A549 (cell line): ENCODE results near the gene PDLIM1. TPM values are rescaled to one million over a fixed set of nuclear protein-coding genes. Genes with fewer than 3 reads are reported as not detected.
A peak's percentile ranks its signal among the peaks of the same experiment; 100 is the strongest.

ENCODE experiments used
- ATAC-seq, 2 experiments: fragments of 200-7000 bp in 1 of 2; fragments of >200 bp in 1 of 2; cut with Nextera tagmentation in 1 of 2; cut with Tn5 transposase in 1 of 2; 3 replicates each; pipeline versions ENCODE4 v1.8.0 to v1.9.1; 2018 to 2020; ENCODE audit warnings: mild to moderate bottlenecking in 1 of 2, moderate library complexity in 1 of 2
- CTCF ChIA-PET: fragments of 300-600 bp; sonication (Branson Sonifier 250); formaldehyde crosslinking; extraction: SDS; loops from one replicate; lab custom pipeline; 2021; ENCODE audit warnings: antibody characterized with exemption, inconsistent platforms; lab: Yijun Ruan, JAX
- POLR2A ChIA-PET: fragments of 350-600 bp; formaldehyde crosslinking; extraction: SDS; loops from one replicate; lab custom pipeline; 2021; ENCODE audit warnings: antibody characterized with exemption, inconsistent platforms; lab: Yijun Ruan, JAX
- DNase-seq, 2 experiments: peaks; one replicate each; pipeline versions ENCODE4 v3.0.0 to v3.0.0-alpha.2; 2011 to 2016; ENCODE audit warnings: low read depth in 1 of 2, low spot score in 1 of 2
- FAIRE-seq: peaks from 2 replicates; lab custom pipeline; 2011; peaks lifted over from hg19 to GRCh38; lab: Jason Lieb, UNC
- H3K27ac ChIP-seq, 2 experiments: fragments of >200 bp; sonication (Bioruptor Twin); formaldehyde crosslinking; 3 replicates each; pipeline ENCODE4 v1.5.1; 2016 to 2017
- H3K4me1 ChIP-seq: fragments of >200 bp; sonication (Bioruptor Twin); formaldehyde crosslinking; 3 replicates; pipeline ENCODE4 v1.6.1; 2016
- H3K4me2 ChIP-seq: fragments of >200 bp; sonication (Bioruptor Twin); formaldehyde crosslinking; 3 replicates; pipeline ENCODE4 v1.6.1; 2016
- H3K4me3 ChIP-seq: fragments of >200 bp; sonication (Bioruptor Twin); formaldehyde crosslinking; 3 replicates; pipeline ENCODE4 v1.5.1; 2016
- H3K9me3 ChIP-seq: fragments of >200 bp; sonication (Bioruptor Twin); formaldehyde crosslinking; 3 replicates; pipeline ENCODE4 v1.6.1; 2016
- CEBPB ChIP-seq, 2 experiments: fragments of >200 bp in 1 of 2; sonication (Bioruptor Twin) in 1 of 2; formaldehyde crosslinking in 1 of 2; IDR thresholded peaks; 2 replicates each; pipeline ENCODE4 v1.6.1; 2012 to 2016
- EP300 ChIP-seq, 2 experiments: fragments of >200 bp; sonication (Bioruptor Twin); formaldehyde crosslinking; IDR thresholded peaks; 2 replicates in 1 of 2; 3 replicates in 1 of 2; pipeline ENCODE4 v1.6.1; 2016 to 2017
- FOSB ChIP-seq: fragments of 250-450 bp; sonication (Bioruptor Pico); IDR thresholded peaks from 2 replicates; pipeline ENCODE4 v1.5.0; 2020; ENCODE audit warnings: mild to moderate bottlenecking, moderate library complexity
- FOSL2 ChIP-seq, 2 experiments: fragments of 450-650 bp in 1 of 2; fragments of >200 bp in 1 of 2; sonication (Bioruptor Twin) in 1 of 2; formaldehyde crosslinking; IDR thresholded peaks; 2 replicates each; pipeline versions ENCODE4 v1.5.0 to v1.6.1; 2016 to 2020; ENCODE audit warnings: mild to moderate bottlenecking in 1 of 2, moderate library complexity in 1 of 2
- GATA3 ChIP-seq: IDR thresholded peaks from 2 replicates; pipeline ENCODE4 v1.6.1; 2012; ENCODE audit warnings: borderline replicate concordance
- HES2 ChIP-seq: fragments of >200 bp; sonication (Bioruptor Twin); formaldehyde crosslinking; IDR thresholded peaks from 2 replicates; pipeline ENCODE4 v1.6.1; 2016
- HEYL ChIP-seq: fragments of 250-450 bp; sonication (Bioruptor Pico); IDR thresholded peaks from 2 replicates; pipeline ENCODE4 v1.8.0; 2021; ENCODE audit warnings: mild to moderate bottlenecking, moderate library complexity
- HOXB5 ChIP-seq: fragments of 250-450 bp; sonication (Bioruptor Pico); IDR thresholded peaks from 2 replicates; pipeline ENCODE4 v1.5.0; 2020; ENCODE audit warnings: mild to moderate bottlenecking, moderate library complexity
- JUN ChIP-seq, 2 experiments: fragments of >200 bp; sonication (Bioruptor Twin); formaldehyde crosslinking; IDR thresholded peaks; 2 replicates in 1 of 2; 3 replicates in 1 of 2; pipeline ENCODE4 v1.6.1; 2016 to 2017
- JUNB ChIP-seq: fragments of >200 bp; sonication (Bioruptor Twin); formaldehyde crosslinking; IDR thresholded peaks from 2 replicates; pipeline ENCODE4 v1.6.1; 2016
- KDM5A ChIP-seq: fragments of 200-600 bp; sonication (generic); IDR thresholded peaks from 2 replicates; pipeline ENCODE4 v1.6.1; 2016; ENCODE audit warnings: antibody characterized with exemption, mild to moderate bottlenecking
- MAZ ChIP-seq: fragments of 150-350 bp; IDR thresholded peaks from 2 replicates; pipeline ENCODE4 v1.6.1; 2014; ENCODE audit warnings: antibody characterized with exemption, low read depth, low read length, borderline replicate concordance
- NPAS2 ChIP-seq: fragments of 250-450 bp; sonication (Bioruptor Pico); IDR thresholded peaks from 2 replicates; pipeline ENCODE4 v1.8.0; 2022; ENCODE audit warnings: mild to moderate bottlenecking, moderate library complexity, borderline replicate concordance
- POLR2A ChIP-seq: IDR thresholded peaks from 2 replicates; pipeline ENCODE4 v1.6.1; 2012; ENCODE audit warnings: mild to moderate bottlenecking, low read length
- RAD21 ChIP-seq, 2 experiments: fragments of >200 bp in 1 of 2; sonication (Bioruptor Twin) in 1 of 2; formaldehyde crosslinking in 1 of 2; IDR thresholded peaks in 1 of 2; conservative IDR thresholded peaks in 1 of 2; 2 replicates in 1 of 2; 3 replicates in 1 of 2; pipeline ENCODE4 v1.6.1; 2012 to 2018; ENCODE audit warnings: inconsistent platforms in 1 of 2
- SMC3 ChIP-seq: fragments of >200 bp; sonication (Bioruptor Twin); formaldehyde crosslinking; IDR thresholded peaks from 3 replicates; pipeline ENCODE4 v1.6.1; 2018; ENCODE audit warnings: inconsistent platforms
- ZC3H11A ChIP-seq: fragments of 450-650 bp; IDR thresholded peaks from 2 replicates; pipeline ENCODE4 v1.6.1; 2014; ENCODE audit warnings: antibody characterized with exemption, mild to moderate bottlenecking
- ZFP36 ChIP-seq: fragments of 450-650 bp; IDR thresholded peaks from 2 replicates; pipeline ENCODE4 v1.6.1; 2014; ENCODE audit warnings: borderline replicate concordance; ENCODE audit not compliant: partially characterized antibody
- ZSCAN20 ChIP-seq: fragments of 250-450 bp; sonication (Bioruptor Pico); IDR thresholded peaks from 2 replicates; pipeline ENCODE4 v1.8.0; 2022; ENCODE audit warnings: mild to moderate bottlenecking, moderate library complexity
- WGBS: methylation state at CpG from one replicate; pipeline ENCODE4 v1.1.6; 2017; ENCODE audit errors: missing lambda C conversion rate; 5-methylcytosine and 5-hydroxymethylcytosine counted together
- polyA plus RNA-seq, 4 experiments: library from polyadenylated mRNA; depleted of rRNA in 3 of 4; stranded (reverse); fragments of >200 nt; fragmentation: RNase III in 1 of 4; extraction: RNeasy Plus Mini Kit Qiagen cat#74134 plus additional on column Dnase treatment in 1 of 4; gene quantifications; 2 replicates in 3 of 4; 3 replicates in 1 of 4; pipeline ENCODE4 v1.2.3, GENCODE V29; 2011 to 2017
- TF ChIP-seq, protein P1 (sequence below): fragments of >200 bp; sonication (Bioruptor Twin); formaldehyde crosslinking; IDR thresholded peaks from 3 replicates; pipeline ENCODE4 v1.6.1; 2016
- TF ChIP-seq, protein P2 (sequence below): fragments of 450-650 bp; IDR thresholded peaks from 2 replicates; pipeline ENCODE4 v1.6.1; 2014; ENCODE audit warnings: antibody characterized with exemption
- TF ChIP-seq, protein P3 (sequence below): IDR thresholded peaks from 2 replicates; pipeline ENCODE4 v1.6.1; 2012
- TF ChIP-seq, protein P4 (sequence below): fragments of >200 bp; sonication (Bioruptor Twin); formaldehyde crosslinking; IDR thresholded peaks from 3 replicates; pipeline ENCODE4 v1.5.1; 2016

The PDLIM1 gene
- polyA plus RNA-seq, 2 of the 4 experiments (the other 2 are of a cell fraction), result 92.5 to 128 TPM

DNA sequence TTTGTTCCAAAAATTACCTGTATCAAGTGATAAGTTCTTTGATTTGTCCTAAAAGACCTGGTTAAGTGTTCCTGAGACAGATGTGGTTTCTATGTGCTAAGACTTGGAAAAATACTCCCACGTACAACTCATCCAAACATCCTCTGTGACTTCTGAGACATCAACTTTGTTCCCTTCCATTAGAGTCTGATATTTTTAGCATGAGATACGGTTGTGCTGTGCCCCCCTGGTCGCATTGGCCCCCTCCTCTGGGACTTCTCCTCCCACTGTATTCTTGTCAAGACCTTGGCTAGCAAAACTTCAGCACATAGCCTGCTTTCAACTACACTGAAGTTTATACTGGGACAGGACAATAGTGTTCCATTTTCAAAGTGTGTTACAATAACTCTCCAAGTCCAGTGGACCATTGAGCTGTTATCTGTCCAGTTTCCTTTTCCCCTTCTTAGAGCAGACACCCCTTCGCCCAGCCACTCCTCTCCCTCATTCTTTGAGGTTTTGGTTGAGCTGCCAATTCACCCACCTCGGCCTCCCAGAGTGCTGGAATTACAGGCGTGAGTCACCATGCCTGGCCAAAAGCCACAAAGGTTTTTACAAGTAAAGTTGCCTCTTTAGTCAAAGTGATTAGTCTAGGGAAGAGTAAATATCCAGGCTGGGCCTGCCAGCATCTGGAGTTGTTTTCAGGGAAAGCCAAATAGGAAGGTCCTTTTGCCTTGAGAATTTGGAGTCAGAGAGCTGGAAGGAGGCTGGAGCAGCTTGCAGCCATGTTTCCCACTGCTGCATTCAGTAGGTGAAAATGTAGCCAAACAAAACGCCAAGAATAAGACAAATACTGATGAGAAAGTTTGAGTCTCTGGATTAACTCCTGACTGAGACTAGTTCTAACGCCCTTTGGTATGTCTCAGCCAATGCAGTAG lies 17.8 kb upstream of the PDLIM1 start:
- Histone ChIP-seq H3K4me3 (no peak overlapping the region), H3K9me3 (no peaks in the 10 kb centered on the region), H3K4me2 (peak overlapping the region; percentile 74), H3K27ac (peak overlapping the region; percentile 70 to 84), H3K4me1 (peaks cover 62% of the 10 kb centered on the region)
- peak; percentile 74 for FAIRE-seq
- CTCF ChIA-PET, result interaction anchor here (1.0 to 3.4 kb wide), 8 partner anchors 15 to 66 kb away, joined by 3 to 16 read pairs (median 4); no protein-coding TSS in a partner anchor
- TF ChIP-seq GATA3 (peak; percentile 85), SMC3 (peak; percentile 31; the same call in 1 of the 3 replicates), HES2 (no peak), KDM5A (no peak), ZSCAN20 (CRISPR knock-in tag) (peak; percentile 24; the same call in 1 of the 2 replicates), ZC3H11A (no peak), HEYL (CRISPR knock-in tag) (no peak), JUN (IDR thresholded peaks at IDR 0.05) (peak; percentile 46 to 73; a peak in 4 of 5 replicates), HOXB5 (CRISPR knock-in tag) (peak; percentile 78; the same call in 1 of the 2 replicates), EP300 (IDR thresholded peaks at IDR 0.05) (peak in 1 of 2 experiments; percentile 42; a peak in 1 of 5 replicates), CEBPB (IDR thresholded peaks at IDR 0.05) (peak in 1 of 2 experiments; percentile 48; a peak in 1 of 4 replicates), FOSL2 (IDR thresholded peaks at IDR 0.05) (peak; percentile 86), FOSL2 (CRISPR knock-in tag; IDR thresholded peaks at IDR 0.05) (peak; percentile 96), JUNB (peak; percentile 78), RAD21 (conservative IDR thresholded peaks at IDR 0.05 in 1 of 2, IDR thresholded peaks at IDR 0.05 in 1 of 2) (peak; percentile 27 to 30; a peak in 3 of 5 replicates), FOSB (CRISPR knock-in tag) (no peak)
- TF ChIP-seq, protein P1, sequence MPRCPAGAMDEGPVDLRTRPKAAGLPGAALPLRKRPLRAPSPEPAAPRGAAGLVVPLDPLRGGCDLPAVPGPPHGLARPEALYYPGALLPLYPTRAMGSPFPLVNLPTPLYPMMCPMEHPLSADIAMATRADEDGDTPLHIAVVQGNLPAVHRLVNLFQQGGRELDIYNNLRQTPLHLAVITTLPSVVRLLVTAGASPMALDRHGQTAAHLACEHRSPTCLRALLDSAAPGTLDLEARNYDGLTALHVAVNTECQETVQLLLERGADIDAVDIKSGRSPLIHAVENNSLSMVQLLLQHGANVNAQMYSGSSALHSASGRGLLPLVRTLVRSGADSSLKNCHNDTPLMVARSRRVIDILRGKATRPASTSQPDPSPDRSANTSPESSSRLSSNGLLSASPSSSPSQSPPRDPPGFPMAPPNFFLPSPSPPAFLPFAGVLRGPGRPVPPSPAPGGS, result no peak
- TF ChIP-seq, protein P2, sequence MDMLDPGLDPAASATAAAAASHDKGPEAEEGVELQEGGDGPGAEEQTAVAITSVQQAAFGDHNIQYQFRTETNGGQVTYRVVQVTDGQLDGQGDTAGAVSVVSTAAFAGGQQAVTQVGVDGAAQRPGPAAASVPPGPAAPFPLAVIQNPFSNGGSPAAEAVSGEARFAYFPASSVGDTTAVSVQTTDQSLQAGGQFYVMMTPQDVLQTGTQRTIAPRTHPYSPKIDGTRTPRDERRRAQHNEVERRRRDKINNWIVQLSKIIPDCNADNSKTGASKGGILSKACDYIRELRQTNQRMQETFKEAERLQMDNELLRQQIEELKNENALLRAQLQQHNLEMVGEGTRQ, result no peak
- TF ChIP-seq, protein P3, sequence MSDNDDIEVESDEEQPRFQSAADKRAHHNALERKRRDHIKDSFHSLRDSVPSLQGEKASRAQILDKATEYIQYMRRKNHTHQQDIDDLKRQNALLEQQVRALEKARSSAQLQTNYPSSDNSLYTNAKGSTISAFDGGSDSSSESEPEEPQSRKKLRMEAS, result peak; percentile 69
- TF ChIP-seq, protein P4, sequence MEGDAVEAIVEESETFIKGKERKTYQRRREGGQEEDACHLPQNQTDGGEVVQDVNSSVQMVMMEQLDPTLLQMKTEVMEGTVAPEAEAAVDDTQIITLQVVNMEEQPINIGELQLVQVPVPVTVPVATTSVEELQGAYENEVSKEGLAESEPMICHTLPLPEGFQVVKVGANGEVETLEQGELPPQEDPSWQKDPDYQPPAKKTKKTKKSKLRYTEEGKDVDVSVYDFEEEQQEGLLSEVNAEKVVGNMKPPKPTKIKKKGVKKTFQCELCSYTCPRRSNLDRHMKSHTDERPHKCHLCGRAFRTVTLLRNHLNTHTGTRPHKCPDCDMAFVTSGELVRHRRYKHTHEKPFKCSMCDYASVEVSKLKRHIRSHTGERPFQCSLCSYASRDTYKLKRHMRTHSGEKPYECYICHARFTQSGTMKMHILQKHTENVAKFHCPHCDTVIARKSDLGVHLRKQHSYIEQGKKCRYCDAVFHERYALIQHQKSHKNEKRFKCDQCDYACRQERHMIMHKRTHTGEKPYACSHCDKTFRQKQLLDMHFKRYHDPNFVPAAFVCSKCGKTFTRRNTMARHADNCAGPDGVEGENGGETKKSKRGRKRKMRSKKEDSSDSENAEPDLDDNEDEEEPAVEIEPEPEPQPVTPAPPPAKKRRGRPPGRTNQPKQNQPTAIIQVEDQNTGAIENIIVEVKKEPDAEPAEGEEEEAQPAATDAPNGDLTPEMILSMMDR, result no peak
- DNase-seq, result peak; percentile 62 to 90
- WGBS, result 5% methylated on average over 8 of the region's 8 CpGs
- POLR2A ChIA-PET, result interaction anchor here (1.3 kb wide), 1 partner anchor 18 kb away, joined by 4 read pairs; the partner anchor contains the start of gene PDLIM1
- peak; percentile 86 to 94 for ATAC-seq

- H3K4me2 ChIP-seq, result no peak overlapping the region
- DNase-seq (no peak), FAIRE-seq (no peak), ATAC-seq (no peak)
- ChIA-PET POLR2A (no interaction called here), CTCF (interaction anchor here (0.5 to 3.4 kb wide), 5 partner anchors 9 to 386 kb away, joined by 3 to 16 read pairs (median 3); no protein-coding TSS in a partner anchor)
- H3K27ac ChIP-seq, result peak overlapping the region in 1 of 2 experiments; percentile 32; a peak in 2 of 6 replicates
- WGBS, result 85% methylated on average over 1 of the region's 1 CpG
- H3K4me3 ChIP-seq, result no peak overlapping the region
- H3K9me3 ChIP-seq, result no peaks in the 10 kb centered on the region
- peaks cover 57% of the 10 kb centered on the region for H3K4me1 ChIP-seq
- TF ChIP-seq ZFP36 (no peak), RAD21 (conservative IDR thresholded peaks at IDR 0.05 in 1 of 2, IDR thresholded peaks at IDR 0.05 in 1 of 2) (no peak), NPAS2 (CRISPR knock-in tag) (no peak), POLR2A (no peak), MAZ (no peak)
- TF ChIP-seq, protein P1, result no peak
These were observed 16.0 kb upstream of the PDLIM1 start for GRCh38 chr10:95306851-95307250.
